ENCODE data around the gene IMPDH2.
"Not testable (repeated sequence)": the region's sequence is repeated elsewhere in the genome, so short reads cannot be mapped to it uniquely, and the experiment has no call there.

The IMPDH2 gene

DNA sequence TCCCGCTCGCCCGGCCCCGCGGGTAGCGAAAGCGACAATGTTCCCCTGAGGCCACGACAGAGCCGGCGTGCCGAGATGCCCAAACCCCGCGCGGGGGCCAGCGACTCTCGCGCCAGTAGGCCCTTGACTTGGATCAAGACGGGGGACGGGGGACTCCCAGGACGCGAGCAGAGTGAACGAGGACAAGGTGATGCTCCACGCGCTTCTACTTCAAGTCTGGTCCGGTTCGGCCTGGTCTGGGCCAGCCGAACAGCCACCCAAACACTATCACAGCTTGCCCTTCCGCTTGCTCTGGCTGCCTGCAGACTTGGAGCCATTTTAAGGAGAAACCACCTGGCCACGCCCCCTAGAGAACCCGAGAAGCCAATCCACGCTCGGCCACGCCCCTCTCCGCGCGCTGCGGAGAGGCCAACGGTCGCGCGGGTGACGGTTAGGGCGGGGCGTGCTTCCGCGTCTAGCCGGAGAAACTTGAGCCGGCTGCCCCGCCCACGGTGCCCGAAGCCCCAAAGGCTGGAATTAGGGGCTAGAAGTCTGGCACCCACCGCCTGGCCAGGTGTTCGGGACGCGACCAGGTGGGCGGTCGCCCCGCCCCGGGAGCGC lies 7.9 kb downstream of the IMPDH2 start:
- DNase-seq, result peak; percentile 95

DNA sequence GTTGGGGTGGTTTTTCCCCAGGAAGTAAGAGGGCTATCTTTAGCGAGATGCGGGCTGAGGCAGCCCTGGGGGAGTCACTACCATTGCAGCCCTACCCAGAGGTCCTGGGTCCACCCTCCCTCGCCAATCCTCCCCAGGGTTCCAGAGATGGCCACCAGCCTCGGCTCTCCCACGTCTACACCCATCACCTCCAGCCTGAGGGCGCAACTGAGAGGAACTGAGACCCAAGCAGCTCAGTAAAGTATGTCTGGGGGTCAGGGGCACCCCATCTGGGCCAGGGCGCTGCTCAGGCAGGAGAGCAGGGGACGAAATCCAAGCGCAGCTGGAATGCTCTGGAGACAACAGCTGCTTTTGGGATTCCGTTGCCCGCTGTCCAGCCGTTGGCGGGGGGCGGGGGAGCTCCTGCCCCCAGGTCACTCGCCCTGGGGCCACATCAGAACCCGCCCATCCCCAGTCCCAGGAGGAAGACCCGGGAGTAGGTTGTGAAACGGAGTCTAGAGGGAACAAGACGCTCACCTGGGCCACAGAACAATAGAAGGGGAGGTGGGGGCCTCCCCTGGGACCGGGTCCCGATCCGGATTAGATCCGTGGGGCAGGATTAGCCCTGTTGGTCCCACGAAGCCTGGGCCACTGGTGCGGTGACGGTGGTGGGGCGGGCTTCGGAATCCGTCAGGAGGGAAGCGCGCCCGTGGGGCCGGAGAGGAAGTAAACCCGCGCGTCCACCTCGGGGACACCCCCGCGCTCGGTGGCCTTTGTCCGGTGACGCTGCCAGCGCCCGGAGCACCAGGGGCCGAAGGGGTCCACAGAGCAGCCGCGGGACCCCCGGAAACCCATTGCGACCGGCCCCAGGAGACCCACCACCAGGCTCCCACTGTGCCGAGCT lies 8.6 kb downstream of the IMPDH2 start:
- DNase-seq, result no peak

GRCh38 chr3:49019941-49020329 lies 9.3 kb downstream of the IMPDH2 start:
- no peak for DNase-seq

- no peak for DNase-seq
Measured at GRCh38 chr3:49018707-49019006, 10.5 kb downstream of the IMPDH2 start.

- peak; percentile 31 for DNase-seq
Measured at GRCh38 chr3:49017971-49018706, 11.1 kb downstream of the IMPDH2 start, which contains the start of gene DALRD3. Gene DALRD3, minus strand, starts transcription at chr3:49018580. Its CDS starts 16 bp downstream, at chr3:49018564.

DNA sequence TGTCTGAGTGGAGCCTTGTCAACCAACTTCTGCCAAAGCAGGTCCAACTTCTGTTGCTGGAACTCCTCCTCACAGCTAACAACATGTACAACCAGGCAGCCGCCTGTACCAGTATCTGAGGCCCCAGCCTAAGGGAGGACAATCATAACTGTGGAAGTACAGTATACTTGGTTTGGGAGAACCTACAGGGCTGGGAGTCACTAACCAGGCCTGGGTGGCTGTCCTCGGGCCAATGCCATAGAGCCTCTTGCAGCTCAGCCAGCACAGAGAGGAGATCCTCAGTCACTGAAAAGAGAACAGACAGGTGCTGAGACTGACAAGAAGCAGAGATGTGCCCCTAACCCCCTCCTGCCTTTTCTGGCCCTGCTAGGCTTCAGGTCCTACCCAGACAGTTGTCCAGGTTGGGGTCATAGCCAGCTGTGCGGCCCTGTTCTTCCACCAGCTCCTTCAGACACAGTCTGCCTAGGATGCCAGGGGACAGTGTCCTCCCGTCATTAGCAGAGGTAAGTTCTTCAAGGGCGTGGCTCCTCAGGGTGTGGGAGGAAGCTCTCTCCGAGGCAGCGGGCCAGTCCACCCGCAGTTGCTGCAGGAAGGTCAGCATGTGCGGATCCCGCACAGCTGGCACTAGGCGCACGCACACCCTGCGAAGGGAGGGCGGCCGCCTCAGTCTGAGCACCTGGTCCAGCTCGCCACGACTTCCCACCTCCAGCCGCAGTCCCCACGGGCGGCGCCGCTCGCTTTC lies 11.8 kb downstream of the IMPDH2 start:
- no peak for DNase-seq

- no peak for DNase-seq
Measured at GRCh38 chr3:49016414-49017228, 12.6 kb downstream of the IMPDH2 start.

- no peak for DNase-seq
Measured at GRCh38 chr3:49015765-49016164, 13.4 kb downstream of the IMPDH2 start.

GRCh38 chr3:49015072-49015471 lies 14.1 kb downstream of the IMPDH2 start:
- DNase-seq, result no peak

GRCh38 chr3:49013738-49014660 lies 15.2 kb downstream of the IMPDH2 start:
- DNase-seq, result peak; percentile 31

DNA sequence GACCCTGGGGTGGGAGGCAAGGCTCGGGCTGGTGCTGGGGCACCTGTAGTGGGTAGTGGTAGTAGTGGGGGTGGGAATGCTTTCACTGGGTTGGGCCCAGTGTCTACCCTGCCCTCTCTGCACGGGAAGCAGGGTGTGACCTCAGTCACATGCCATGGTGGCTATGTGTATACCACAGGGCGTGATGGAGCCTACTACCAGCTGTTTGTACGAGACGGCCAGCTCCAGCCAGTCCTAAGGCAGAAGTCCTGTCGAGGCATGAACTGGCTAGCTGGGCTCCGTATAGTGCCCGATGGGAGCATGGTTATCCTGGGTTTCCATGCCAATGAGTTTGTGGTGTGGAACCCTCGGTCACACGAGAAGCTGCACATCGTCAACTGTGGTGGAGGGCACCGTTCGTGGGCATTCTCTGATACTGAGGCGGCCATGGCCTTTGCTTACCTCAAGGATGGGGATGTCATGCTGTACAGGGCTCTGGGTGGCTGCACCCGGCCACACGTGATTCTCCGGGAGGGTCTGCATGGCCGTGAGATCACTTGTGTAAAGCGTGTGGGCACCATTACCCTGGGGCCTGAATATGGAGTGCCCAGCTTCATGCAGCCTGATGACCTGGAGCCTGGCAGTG lies 16.0 kb downstream of the IMPDH2 start:
- DNase-seq, result no peak

DNA sequence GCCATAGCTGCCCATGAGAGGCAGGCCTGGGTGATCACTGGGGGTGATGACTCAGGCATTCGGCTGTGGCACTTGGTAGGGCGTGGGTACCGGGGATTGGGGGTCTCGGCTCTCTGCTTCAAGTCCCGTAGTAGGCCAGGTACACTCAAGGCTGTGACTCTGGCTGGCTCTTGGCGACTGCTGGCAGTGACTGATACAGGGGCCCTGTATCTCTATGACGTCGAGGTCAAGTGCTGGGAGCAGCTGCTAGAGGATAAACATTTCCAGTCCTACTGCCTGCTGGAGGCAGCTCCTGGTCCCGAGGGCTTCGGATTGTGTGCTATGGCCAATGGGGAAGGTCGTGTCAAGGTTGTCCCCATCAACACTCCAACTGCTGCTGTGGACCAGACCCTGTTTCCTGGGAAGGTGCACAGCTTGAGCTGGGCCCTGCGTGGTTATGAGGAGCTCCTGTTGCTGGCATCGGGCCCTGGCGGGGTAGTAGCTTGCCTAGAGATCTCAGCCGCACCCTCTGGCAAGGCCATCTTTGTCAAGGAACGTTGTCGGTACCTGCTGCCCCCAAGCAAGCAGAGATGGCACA lies 16.7 kb downstream of the IMPDH2 start:
- no peak for DNase-seq

DNA sequence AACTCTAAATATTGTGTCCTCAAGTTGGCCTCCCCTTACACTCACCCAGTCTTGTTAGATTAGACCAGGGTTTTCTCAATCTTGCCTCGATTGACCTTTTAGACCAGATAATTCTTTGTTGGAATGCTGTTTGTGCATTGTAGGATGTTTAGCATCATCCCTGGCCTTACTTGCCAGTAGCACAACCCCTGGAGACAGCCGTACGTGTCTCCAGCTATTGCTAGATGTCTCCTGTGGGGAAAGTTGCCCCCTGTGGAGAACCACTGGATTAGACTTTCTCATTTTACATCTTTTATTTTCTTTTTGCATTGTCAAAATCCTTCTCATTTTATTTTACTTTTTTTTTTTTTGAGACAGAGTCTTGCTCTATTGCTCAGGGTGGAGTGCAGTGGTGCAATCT lies 19.8 kb downstream of the IMPDH2 start:
- DNase-seq, result no peak

DNA sequence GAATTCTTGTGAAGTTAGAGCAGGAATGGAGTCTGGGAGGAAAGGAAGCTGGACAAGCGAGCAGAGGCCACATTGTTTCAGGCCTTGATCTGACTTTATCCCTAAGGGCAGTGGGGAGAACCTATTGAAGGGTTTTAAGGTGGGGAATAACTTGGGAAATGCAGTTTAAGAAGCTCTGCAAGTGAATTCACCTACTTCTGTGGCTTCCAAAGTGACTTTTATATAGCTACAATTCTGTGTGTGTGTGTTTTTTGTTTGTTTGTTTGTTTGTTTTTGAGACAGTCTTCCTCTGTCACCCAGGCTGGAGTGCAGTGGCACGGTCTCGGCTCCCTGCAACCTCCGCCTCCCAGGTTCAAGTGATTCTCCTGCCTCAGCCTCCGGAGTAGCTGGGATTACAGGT lies 20.6 kb downstream of the IMPDH2 start:
- DNase-seq, result not testable (repeated sequence)

DNA sequence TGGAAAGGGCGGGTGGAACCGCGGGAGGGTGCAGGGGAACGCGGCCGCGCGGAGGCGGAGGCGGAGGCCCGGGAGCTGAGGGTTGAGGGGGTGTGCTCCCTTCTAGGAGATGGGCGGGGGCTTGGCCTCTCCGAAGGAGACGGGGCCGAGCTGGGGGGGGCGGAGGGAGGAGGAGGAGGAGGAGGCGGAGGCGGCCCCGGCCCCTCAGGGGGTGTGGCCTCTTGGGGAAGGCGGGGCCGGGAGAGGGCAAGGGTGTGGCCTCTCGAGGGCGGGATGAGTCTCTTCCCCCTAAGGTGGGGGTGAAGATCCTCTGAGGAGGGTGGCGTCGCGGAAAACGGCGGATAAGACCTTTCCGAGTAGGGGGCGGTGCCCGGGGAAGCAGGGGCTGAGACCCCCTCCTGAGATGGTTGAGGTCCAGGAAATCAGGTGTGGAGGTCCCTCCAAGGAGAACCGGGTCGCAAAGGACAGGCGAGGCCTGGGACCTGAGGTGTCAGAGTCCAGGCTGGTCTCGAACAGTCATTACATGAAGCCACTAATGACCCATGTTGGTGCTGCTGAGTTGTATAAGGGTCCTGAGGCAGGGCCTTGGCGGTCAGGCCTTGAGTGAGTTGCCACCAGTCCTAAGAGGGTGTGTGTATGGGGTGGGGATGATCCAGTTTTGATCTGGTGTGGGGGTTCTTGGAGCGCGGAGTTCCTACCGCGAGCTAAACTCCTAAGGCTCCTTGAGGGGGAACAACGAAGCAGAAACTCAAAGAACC lies 21.2 kb downstream of the IMPDH2 start:
- peak; percentile 19 for DNase-seq

- DNase-seq, result peak; percentile 90
Measured at GRCh38 chr3:49007068-49007770, 22.0 kb downstream of the IMPDH2 start, which contains the start of gene WDR6. Gene WDR6, plus strand, starts transcription at chr3:49007391. Its CDS starts 41 bp downstream, at chr3:49007432.

- DNase-seq, result no peak
Measured at GRCh38 chr3:49006408-49007067, 22.7 kb downstream of the IMPDH2 start.

- no peak for DNase-seq
Measured at GRCh38 chr3:49005998-49006397, 23.2 kb downstream of the IMPDH2 start.

Data from NCI-H510A treated with DMSO at 0.1 percent for 48 hours (cell line).